SK-N-MC (cell line): ENCODE data around the gene PDCD1.

Experiments used
- EZH2 ChIP-seq: fragments of 200-600 bp; sonication (generic); IDR thresholded peaks from one replicate; pipeline ENCODE4 v1.6.1; 2017; ENCODE audit warnings: antibody characterized with exemption
- FOXP2 ChIP-seq: optimal IDR thresholded peaks from 2 replicates; pipeline ENCODE3; 2011; ENCODE audit warnings: mild to moderate bottlenecking, moderate library complexity; ENCODE audit not compliant: insufficient read depth; ENCODE audit errors: extremely low read length, control extremely low read depth
- POLR2AphosphoS5 ChIP-seq: IDR thresholded peaks from 2 replicates; pipeline ENCODE4 v1.6.1; 2012; ENCODE audit warnings: mild to moderate bottlenecking, low read depth, low read length, borderline replicate concordance

- no peak for TF ChIP-seq EZH2
- no peak for TF ChIP-seq FOXP2
- TF ChIP-seq POLR2AphosphoS5, result no peak
Observed at GRCh38 chr2:241804326-241805229, 54.1 kb downstream of the PDCD1 start.
